CD4-positive, alpha-beta T cell (primary cell): ENCODE measurements around the gene JAG1. TPM values are rescaled to one million over a fixed set of nuclear protein-coding genes. Genes with fewer than 3 reads are reported as not detected.

Experiments used
- ATAC-seq: fragments of 200-7000 bp; cut with Tn5 transposase; one replicate; pipeline ENCODE4 v1.10.0; 2022; ENCODE audit warnings: mild to moderate bottlenecking; ENCODE audit not compliant: poor library complexity
- CTCF ChIA-PET: fragments of 350-600 bp; sonication (Branson Sonifier 250); formaldehyde crosslinking; loops from one replicate; lab custom pipeline; 2021; ENCODE audit warnings: antibody characterized with exemption, inconsistent platforms; lab: Charles Lee
- POLR2A ChIA-PET: fragments of 350-600 bp; sonication (Branson Sonifier 250); formaldehyde crosslinking; loops from one replicate; lab custom pipeline; 2021; ENCODE audit warnings: antibody characterized with exemption, inconsistent platforms; lab: Charles Lee
- DNase-seq, 14 experiments: peaks; one replicate each; pipeline ENCODE4 v3.0.0-alpha.2; 2013 to 2020; ENCODE audit warnings: mixed read lengths in 2 of 14
- H3K27ac ChIP-seq, 2 donors: one replicate each; pipeline versions ENCODE4 v1.5.1 to v1.7.0; 2013; ENCODE audit warnings: low read length in 2 of 2, low read depth in 1 of 2, mild to moderate bottlenecking in 1 of 2
- H3K27me3 ChIP-seq, 2 experiments: 1 replicate in 1 of 2; 2 replicates in 1 of 2; pipeline versions ENCODE4 v1.6.1 to v1.7.0; 2013; ENCODE audit warnings: low read length in 2 of 2, control low read depth in 1 of 2, mild to moderate bottlenecking in 1 of 2, moderate library complexity in 1 of 2; ENCODE audit not compliant: insufficient read depth in 2 of 2, control insufficient read depth in 1 of 2
- H3K36me3 ChIP-seq: one replicate; pipeline ENCODE4 v1.6.1; 2013; ENCODE audit warnings: low read length, control low read depth; ENCODE audit not compliant: insufficient read depth
- H3K4me1 ChIP-seq: one replicate; pipeline ENCODE4 v1.6.1; 2013; ENCODE audit warnings: low read length, control low read depth; ENCODE audit not compliant: insufficient read depth
- H3K4me3 ChIP-seq: one replicate; pipeline ENCODE4 v1.5.1; 2013; ENCODE audit warnings: mild to moderate bottlenecking, low read length, moderate library complexity
- H3K9me3 ChIP-seq, 2 experiments: 1 replicate in 1 of 2; 2 replicates in 1 of 2; pipeline versions ENCODE4 v1.6.1 to v1.7.0; 2013; ENCODE audit warnings: low read length in 2 of 2, mild to moderate bottlenecking in 2 of 2, control low read depth in 1 of 2, moderate library complexity in 1 of 2; ENCODE audit not compliant: control insufficient read depth in 1 of 2, insufficient read depth in 1 of 2
- H3K27ac Mint-ChIP-seq: one replicate; pipeline ENCODE4 v1.8.0; 2020; ENCODE audit warnings: mixed read lengths
- H3K27me3 Mint-ChIP-seq: one replicate; pipeline ENCODE4 v1.8.0; 2021; ENCODE audit warnings: mixed read lengths
- H3K36me3 Mint-ChIP-seq: one replicate; pipeline ENCODE4 v1.8.0; 2021; ENCODE audit warnings: low read depth, mixed read lengths
- H3K4me1 Mint-ChIP-seq: one replicate; pipeline ENCODE4 v1.8.0; 2021; ENCODE audit warnings: low read depth, mixed read lengths
- H3K4me3 Mint-ChIP-seq: one replicate; pipeline ENCODE4 v1.8.0; 2020; ENCODE audit warnings: mild to moderate bottlenecking, mixed read lengths
- H3K9me3 Mint-ChIP-seq: one replicate; pipeline ENCODE4 v1.8.0; 2020; ENCODE audit warnings: mixed read lengths
- CTCF ChIP-seq: fragments of 200-600 bp; IDR thresholded peaks from one replicate; pipeline ENCODE4 v1.8.0; 2022; ENCODE audit warnings: antibody characterized with exemption, mild to moderate bottlenecking
- intact Hi-C, 2 experiments: fragments of 100-400 bp; cut with DNase I in 1 of 2; cut with micrococcal nuclease in 1 of 2; formaldehyde crosslinking; loops; one replicate each; pipeline versions ENCODE4 v1.15.1 to v1.9.0; 2023 to 2025; cut with DNase I, micrococcal nuclease
- total RNA-seq, 174 experiments: library from RNA in 2 of 174; stranded (reverse) in 2 of 174; gene quantifications; one replicate each; pipeline ENCODE4 v1.2.3 and lab custom pipeline; 2021 to 2026

JAG1 gene
- total RNA-seq, 2 experiments from 2014 or later: 0.77 to 1.2 TPM

- Mint-ChIP-seq H3K4me1 (peaks cover 29% of the 10 kb centered on the region), H3K27me3 (peaks cover 68% of the 10 kb centered on the region), H3K9me3 (no peaks in the 10 kb centered on the region), H3K4me3 (no peak overlapping the region), H3K36me3 (no peaks in the 10 kb centered on the region), H3K27ac (no peak overlapping the region)
- ChIA-PET CTCF (no interaction called here), POLR2A (no interaction called here)
- intact Hi-C loops: no loop called here
- Histone ChIP-seq H3K4me3 (no peak overlapping the region), H3K9me3 (peaks cover 0 to 15% of the 10 kb centered on the region in 2 experiments), H3K36me3 (no peaks in the 10 kb centered on the region), H3K27me3 (peaks cover 34 to 35% of the 10 kb centered on the region in 2 experiments), H3K4me1 (peaks cover 24% of the 10 kb centered on the region), H3K27ac (no peak overlapping the region)
- DNase-seq (no peak), ATAC-seq (no peak)
- TF ChIP-seq CTCF: no peak
These were observed 5.0 kb downstream of the JAG1 start for GRCh38 chr20:10668677-10669368.

DNA sequence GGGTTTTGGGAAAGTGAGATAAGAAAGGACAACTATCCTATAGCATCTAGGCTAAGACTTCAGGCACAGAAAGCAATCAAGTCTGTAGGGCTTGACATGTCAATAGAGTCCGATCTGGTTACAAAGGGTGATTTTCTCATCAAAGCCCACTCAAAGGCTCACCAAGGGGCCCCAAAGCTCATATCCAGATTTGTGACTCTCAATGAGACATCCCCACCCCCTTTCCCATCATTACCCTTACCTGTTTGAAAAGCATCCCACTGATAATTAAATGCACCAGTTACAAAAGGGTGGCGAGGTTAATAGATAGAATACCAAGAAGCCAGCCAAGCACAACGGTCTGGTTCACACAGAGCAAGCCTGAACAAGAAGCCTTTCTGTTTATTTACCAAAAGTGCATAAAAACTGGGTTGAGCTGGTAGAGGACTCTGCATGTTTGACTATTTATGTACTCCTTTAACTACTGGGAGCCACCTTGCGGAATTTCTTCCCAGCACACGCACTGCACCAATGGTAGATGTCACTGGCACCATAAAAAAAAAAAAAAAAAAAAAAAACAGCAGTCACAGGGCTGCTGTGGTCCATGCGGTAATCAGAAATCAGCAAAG lies 6.1 kb downstream of the JAG1 start:
- DNase-seq (no peak), ATAC-seq (no peak)
- H3K9me3 Mint-ChIP-seq: no peaks in the 10 kb centered on the region
- no peak overlapping the region for H3K27ac Mint-ChIP-seq
- peaks cover 74% of the 10 kb centered on the region for H3K27me3 Mint-ChIP-seq
- Histone ChIP-seq H3K27me3 (peaks cover 28 to 31% of the 10 kb centered on the region in 2 experiments), H3K27ac (no peak overlapping the region), H3K36me3 (no peaks in the 10 kb centered on the region), H3K4me3 (no peak overlapping the region), H3K4me1 (peaks cover 15% of the 10 kb centered on the region), H3K9me3 (peaks cover 0 to 10% of the 10 kb centered on the region in 2 experiments)
- no peak overlapping the region for H3K4me3 Mint-ChIP-seq
- TF ChIP-seq CTCF: no peak
- H3K36me3 Mint-ChIP-seq: no peaks in the 10 kb centered on the region
- peaks cover 22% of the 10 kb centered on the region for H3K4me1 Mint-ChIP-seq
- CTCF ChIA-PET: no interaction called here
- POLR2A ChIA-PET: no interaction called here
- intact Hi-C loops: no loop called here

DNA sequence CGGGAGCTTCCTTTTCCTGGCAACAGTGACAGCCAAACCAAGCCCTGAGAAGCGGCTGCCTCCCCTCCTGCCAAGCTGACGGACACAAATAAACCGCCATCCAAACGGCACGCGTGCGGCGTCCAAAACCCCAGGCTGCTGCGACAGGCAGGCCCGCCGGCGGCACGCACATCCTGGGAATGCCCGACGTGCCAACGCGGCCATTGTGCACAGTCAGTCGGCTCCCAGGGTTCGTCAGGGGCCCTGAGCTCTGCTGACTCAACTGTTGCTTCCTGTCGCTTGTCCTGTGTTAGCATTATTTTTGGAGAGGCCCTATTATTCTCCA lies 6.8 kb downstream of the JAG1 start:
- H3K36me3 Mint-ChIP-seq: no peaks in the 10 kb centered on the region
- TF ChIP-seq CTCF: no peak
- ChIA-PET CTCF (no interaction called here), POLR2A (no interaction called here)
- Histone ChIP-seq H3K36me3 (no peaks in the 10 kb centered on the region), H3K4me3 (no peak overlapping the region), H3K9me3 (peaks cover 0 to 6% of the 10 kb centered on the region in 2 experiments), H3K4me1 (peaks cover 9% of the 10 kb centered on the region), H3K27me3 (peaks cover 22 to 29% of the 10 kb centered on the region in 2 experiments), H3K27ac (no peak overlapping the region)
- DNase-seq (no peak), ATAC-seq (no peak)
- H3K4me3 Mint-ChIP-seq: no peak overlapping the region
- no peaks in the 10 kb centered on the region for H3K9me3 Mint-ChIP-seq
- peaks cover 72% of the 10 kb centered on the region for H3K27me3 Mint-ChIP-seq
- intact Hi-C loops: no loop called here
- H3K4me1 Mint-ChIP-seq: peaks cover 16% of the 10 kb centered on the region
- no peak overlapping the region for H3K27ac Mint-ChIP-seq
